NCI-H1417 treated with DMSO at 0.1 percent for 48 hours (cell line): ENCODE measurements around the gene PHKB.
"Not testable (repeated sequence)": the region's sequence is repeated elsewhere in the genome, so short reads cannot be mapped to it uniquely, and the experiment has no call there.

ENCODE experiments used
- DNase-seq: peaks from one replicate; lab custom pipeline; 2025; lab: John Stamatoyannopoulos, UW

The PHKB gene

DNA sequence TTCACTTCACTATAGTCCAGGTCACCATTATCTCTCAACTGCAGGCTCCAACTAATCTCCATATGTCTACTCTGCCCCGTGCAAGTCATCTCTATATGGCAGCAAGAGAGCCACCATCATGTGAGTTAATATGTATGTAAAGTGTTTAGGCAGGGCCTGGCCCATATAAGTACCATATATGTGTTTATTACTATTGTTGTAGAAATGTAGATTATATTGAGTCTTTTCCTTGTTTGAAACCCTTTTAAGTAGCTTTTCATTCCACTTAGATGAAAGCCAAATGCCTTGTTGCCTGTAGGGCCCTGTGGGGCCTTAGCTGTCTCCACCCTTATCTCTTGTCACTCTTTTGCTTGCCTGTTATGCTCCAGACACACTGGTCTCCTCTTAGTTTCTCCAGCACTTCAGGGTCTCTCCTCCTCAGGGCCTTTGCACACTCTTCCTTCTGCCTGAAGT is 164.0 kb downstream of the PHKB start:
- no peak for DNase-seq

DNA sequence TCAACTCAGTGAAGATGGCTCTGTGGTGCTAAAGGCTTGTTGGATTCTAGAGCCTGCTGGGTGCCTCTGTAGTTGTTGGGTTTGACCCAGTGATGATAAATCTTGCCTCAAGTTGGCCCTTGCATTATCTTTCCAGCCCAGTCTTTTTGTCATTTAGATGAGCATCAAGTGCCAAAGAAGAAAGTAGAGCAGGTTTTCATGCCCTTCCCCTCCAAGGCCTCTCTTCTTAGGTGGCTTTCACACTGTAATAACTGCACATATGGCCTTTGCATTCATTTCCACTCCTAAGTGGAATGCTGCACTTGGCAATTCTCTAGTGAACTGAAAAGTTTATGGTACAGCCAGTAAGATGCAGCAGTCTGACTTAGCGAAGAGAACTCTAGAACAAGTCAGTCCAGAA is 165.1 kb downstream of the PHKB start:
- DNase-seq, result no peak

DNA sequence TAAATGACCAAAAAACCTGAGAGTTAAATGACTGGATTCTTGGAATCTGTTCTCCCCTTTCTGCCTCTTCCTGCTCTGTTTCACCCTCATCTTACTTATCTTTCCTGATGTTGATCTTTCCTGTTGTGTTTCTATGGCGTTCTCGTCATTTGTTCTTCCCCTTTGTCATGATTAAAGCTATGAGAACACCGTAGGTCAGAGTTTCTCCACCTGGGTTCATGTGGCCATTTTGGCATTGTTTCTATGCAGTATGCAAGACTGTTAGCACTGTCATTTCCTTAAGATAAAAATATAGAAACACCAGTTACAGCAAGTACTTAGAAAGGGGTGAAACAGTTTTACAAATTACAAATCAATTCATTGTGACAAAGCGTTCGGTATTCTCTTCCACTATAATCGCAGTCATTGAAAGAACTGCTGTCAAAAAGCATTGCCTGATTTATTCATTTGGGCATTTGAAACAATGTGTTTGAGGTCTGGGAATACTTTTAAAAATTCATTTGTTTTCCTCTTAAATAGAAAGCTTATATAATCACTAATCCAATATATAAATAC is 166.0 kb downstream of the PHKB start:
- no peak for DNase-seq

DNA sequence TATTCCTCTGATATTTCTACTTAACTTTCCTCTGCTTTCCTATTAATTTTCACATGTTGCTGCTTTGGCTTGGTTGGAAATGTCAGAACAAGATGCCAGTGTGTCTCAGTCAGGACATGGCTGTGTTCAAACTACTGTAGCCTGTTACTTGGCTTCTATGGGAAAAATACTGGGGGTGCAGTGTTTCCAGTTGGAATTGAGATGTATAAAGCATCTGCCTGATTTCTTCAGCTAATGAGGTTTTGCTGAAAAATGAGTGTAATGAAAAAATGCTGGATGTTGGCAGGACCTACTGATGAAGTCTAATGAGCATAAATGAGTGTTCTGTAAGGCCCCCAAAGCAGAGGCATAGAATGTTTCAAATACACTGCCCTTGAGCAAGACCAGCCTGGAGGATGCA is 166.6 kb downstream of the PHKB start:
- DNase-seq, result no peak

DNA sequence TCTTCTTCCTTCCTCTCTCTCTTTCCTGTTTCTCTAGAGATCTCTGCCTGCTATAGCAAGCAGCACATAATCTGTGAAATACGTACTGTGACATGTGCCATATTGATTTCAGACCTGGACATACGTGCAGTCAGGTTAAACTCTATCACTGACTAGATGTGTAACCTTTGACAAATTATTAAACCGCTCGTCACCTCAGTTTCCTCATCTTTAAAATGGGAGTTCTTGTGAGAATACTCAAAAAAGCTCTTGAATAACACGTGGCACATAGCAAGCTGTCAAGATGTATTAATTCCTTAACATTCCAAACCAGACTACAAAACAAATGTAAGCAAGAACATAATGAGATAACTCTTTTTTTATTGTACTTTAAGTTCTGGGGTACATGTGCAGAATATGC is 170.0 kb downstream of the PHKB start:
- no peak for DNase-seq

DNA sequence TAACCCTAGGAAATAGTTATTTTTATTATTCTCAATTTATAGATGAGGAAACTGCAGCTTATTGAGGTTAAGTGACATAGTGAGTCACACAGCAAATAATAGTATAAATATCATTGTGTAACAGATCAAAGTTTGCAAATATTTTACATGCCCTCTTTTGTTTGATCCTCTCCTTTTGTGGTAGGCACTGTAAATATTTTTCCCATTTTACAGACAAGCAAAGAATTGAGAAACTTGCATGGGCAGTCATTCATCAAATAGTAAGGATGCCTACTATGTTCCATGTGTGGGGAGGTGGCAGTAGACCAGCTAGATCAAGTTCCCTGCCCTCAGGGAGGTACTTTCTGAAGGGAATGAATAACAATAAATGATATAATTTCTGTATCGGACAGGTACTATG is 173.0 kb downstream of the PHKB start:
- DNase-seq, result no peak

DNA sequence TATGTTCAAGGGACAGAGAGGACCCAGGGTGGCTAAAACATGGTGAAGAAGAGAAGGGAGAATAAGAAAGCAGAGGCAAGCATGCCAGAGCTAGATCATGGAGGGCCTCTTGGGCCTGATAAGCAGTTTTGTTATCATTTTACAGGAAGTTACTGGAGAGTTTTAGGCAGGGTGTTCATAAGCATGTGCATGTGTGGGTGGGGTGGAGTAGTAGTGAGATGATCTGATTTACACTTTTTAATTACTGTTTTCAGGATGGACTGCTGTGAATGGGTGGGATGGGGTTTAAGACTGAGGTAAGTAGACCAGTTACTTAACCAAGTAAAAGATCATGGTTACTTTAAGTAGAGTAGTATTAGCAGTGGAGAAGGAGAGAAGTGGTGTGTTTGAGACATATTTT is 173.6 kb downstream of the PHKB start:
- DNase-seq, result no peak

DNA sequence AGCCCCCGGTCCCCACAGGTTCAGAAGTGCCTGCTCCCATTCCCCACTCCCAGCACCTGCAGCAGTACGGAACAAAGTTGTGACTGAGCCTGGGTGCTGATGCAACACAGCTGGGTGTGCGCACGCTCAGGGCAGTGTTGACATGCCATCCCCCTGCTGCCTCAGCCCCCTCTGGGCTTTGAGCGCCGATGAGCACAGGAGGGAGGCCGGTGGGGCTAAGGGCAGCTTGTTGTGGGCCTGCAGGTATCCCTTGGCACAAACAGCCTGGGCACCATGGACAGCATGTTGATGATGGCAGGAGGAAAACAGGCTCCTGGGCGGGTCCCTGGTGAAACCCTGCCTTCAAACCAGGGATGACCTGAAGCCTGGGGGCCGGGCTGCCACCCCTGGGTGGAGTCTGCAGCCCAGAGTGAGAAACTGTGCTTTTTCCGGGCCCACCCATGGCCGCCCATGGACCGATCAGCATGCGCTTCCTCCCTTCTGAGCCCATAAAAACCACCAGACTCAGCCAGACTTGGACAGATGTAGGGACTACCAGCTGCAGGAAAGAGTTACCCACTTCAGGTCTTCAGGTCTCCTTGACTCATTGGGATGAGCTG is 175.5 kb downstream of the PHKB start:
- DNase-seq, result no peak

DNA sequence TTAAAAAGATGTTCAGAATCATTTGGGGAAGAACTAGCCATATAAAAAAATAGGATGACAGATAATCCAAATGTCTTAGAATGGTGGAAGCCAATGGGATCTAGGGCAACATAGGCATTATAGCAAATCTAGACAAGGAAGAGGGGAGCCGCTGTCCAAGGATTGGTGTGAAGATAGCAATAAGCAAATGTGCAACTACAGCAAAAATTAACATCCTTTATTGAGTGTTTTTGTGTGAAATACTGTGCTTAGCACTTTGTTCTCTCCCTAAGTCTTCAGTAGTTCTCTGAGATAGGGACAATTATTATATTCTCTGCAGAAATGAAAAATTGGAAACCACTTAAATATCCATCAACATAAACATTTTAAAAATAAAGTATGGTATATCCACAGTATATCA is 177.0 kb downstream of the PHKB start:
- no peak for DNase-seq

DNA sequence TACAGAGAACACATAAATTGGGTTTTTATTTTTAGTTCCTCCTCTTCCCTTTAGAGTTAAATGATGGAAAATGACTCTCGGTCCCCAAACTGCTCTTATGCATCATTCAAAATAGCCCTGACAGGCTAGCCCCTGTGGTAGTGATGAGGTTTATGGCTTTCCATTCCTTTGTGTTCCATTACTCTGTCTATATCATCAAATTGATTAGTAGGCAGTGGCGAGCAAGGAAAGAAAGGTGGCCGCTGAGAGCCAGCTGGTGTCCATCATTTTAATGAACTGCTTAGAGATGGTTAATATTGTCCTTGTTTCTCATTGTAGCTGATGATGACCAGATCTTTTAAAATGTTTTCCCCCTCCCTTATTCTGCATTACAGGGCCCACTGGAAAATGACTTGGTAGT is 179.5 kb downstream of the PHKB start:
- DNase-seq, result no peak

DNA sequence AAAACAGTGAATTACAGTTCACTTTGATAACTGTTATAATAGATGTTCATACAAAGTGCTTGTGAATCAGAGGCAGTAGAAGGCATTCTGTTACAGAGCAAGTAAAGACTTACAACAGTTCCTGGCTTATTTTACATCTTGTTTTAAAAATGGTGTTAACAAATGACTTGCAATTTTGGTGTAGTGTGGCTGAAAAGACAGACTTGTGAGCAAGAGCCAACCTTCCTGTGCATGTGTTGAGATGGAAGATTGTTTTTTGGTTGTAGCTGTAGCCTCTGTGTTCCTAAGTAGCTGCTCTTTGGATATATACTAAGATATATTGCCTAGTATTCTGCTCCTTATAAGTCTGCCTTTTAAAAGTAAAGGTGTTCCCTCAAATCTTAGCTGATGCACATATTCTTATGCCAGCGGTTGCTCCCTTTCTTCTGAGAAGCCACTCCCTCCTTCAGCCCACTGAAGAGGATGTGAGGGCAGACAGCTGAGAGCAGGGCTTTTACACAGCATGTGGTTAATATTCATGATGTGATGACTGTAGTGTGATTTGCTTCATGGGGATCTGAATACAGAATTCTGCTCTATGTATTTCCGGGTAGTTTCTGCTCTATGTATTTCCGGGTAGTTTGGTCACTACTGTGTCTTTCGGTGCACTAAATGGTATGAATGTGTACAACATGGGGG is 182.3 kb downstream of the PHKB start:
- DNase-seq, result no peak

DNA sequence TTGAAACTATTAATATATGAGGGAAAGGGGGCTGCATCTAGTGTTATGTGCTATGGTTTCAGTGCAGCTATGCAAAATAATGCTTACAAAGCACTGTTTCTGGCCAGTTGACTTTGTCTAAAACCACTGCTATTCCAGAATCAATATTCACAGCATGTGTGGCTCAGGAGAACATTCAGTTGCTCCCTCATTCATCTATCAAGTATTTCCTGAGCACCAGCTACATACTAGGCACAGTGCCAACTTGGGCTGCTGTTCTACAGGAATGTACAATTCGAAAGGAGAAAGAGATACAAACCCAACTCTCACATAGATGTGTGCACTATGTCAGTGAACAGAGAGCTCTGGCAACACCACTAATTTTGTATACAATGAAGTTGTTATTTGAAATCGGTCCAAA is 183.0 kb downstream of the PHKB start:
- no peak for DNase-seq

DNA sequence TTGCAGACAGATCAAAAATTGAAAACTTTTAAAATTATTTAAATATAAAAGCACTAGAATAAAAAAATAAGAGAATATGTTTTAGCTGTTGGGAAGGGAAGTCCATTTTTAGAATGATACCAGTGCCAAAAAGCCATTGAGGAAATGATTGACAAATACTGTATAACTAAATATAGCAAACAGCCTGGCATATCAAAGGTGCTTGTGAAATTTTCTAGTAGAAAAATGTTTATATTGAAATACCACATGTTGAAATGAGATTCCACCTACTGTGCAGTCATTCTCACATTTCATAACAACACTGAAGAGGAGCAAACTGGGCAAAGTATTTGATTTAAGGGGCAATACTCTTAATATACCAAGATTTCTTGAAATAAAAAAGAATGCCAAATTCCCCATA is 183.5 kb downstream of the PHKB start:
- DNase-seq, result no peak

DNA sequence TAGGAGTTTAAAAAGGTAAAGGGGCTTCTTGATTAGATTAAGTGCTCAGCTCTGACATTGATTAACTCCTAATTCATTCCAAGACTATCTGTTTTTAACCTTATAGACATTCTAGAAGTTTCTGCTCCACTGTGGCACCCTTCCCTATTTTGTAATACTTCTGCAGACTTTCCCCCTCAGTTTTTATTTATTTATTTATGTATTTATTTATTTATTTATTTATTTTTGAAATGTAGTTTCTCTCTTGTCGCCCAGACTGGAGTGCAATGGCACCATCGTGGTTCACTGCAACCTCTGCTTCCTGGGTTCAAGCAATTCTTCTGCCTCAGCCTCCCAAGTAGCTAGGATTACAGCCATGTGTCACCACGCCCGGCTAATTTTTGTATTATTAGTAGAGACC is 185.8 kb downstream of the PHKB start:
- no peak for DNase-seq

DNA sequence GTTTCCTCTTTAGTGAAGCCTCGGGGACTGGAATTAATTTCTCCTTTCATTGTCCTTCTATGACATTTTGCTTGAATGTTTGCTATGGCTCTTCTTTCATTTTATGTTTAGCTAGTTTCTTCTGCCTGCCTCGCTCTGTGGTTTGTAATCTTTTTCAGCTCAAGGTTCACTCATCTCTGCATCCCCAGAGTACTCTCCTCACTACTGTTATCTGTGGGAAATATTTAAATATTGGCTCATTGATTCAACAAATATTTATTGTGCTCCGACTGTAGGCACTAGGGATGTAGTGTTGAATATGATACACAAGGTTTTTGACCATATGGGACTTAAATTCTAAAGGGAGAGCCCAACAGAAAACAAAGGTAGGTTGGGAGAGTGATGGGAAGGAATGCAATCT is 195.9 kb downstream of the PHKB start:
- DNase-seq, result no peak

DNA sequence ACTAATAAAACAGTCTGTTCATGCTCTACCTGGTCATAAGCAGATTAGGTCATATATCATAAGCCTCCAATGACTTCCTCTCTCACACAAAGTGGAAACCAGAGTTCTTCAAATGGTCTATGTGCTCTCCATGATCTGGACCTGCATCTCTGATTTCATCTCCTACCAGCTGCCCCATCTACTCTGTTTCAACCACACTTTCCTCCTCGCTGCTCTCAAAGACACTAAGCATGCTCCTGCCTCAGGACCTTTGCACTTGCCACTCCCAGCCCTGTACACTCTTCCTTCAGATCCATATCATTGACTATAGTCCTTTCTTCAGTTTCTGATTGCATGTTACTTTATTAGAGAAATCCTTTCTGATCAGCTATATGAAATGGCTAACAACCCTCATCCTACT is 196.8 kb downstream of the PHKB start:
- no peak for DNase-seq

DNA sequence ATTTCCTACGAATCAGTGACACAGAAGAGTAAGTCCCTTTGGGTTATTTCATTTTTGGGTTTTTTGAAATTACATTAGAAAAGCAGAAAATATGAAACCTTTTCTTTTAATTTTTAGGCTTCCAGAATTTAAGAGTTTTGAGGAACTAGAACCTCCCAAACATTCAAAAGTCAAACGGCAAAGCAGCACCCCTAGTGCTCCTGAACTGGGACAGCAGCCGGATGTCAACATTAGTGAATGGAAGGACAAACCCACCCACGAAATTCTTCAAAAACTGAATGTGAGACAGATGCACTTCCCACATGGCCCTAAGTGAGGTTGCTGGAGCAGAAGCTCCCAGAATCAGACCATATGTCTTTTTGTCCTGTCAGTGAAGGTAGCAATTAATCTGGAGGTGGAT is 199.4 kb downstream of the PHKB start:
- no peak for DNase-seq

DNA sequence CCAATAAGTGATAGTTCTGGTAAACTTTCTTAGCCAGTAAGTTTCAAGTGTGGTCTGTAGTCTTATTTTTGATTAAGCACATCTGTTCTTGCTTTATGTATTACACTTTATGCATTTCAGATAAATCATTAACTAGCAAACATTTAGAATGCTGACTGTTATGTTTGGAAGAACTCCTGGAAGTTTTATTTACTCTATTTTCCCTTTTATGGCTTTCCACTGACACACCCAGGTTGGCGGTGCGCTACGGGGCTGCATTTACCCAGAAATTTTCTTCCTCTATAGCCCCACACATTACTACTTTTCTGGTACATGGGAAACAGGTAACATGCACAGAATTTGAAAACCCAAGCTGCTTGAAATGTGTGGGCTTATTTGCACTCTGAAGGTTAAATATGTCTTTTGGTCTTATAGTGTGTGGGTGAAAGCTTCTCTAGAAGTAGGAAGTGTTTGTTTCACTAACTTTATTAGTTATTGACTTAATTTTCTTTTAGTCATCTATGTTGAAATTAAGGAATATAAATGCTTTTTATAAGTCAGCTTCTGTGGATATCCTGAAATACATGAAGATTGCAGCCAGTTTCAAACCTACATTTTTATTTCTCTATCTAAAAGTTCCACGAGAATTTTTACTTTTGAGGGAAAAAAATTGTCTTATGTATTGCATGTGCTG is 203.7 kb downstream of the PHKB start:
- DNase-seq, result no peak

DNA sequence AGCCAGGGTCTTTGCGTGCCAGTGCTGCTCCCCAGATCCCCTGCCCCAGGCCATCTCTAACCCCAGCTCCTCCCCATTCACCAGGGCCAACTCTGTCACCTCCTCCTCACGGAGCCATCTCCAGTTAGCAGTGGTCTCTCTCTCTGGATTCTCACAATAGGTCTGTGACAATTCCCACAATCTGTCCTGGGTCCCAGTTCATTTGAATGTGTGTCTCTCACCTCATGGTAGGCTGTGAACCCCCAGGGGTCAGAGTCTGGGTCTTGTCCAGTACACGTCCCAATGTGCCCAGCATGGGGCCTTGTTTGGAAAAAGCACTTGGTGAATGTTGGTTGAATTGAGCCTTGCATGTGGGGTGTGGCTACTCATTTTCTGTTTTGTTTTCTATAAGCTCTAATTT is 205.3 kb downstream of the PHKB start:
- no peak for DNase-seq

DNA sequence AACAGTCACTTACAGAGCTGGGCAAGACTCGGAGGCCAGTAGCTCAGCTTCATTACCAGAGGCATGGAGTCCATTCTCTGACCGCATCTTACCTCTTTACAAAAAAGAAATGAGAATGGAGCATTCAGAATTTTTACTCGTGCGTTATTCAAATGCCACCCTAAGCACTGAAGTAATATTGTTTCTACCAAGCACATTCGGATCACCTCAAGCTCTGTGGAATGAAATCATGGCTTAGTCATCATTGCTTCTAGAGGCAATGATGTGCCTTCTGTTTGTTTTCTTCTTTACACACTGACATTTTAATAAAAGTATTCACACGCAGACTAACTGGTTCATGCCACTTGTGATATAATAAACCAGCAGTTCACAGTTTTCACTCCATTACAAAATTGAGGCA is 206.8 kb downstream of the PHKB start:
- no peak for DNase-seq

DNA sequence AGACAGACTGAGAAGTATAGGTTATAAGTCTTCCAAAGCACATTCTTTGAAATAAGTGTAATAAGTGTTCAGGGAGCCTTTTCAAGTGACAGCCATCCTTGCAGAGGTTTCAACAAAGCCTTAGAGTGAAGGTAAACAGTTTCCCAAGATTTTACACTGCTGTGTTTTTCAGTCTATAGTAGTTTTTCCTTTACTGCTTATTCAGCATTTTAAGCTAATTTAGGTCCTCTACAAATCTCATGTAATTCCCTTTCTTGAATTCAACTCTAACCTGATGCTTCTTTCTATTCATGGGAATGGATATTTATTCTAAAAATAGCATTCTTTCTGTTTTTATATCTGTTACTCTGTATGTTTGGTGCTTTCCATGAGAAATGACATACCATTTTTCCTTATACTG is 211.3 kb downstream of the PHKB start:
- DNase-seq, result no peak

DNA sequence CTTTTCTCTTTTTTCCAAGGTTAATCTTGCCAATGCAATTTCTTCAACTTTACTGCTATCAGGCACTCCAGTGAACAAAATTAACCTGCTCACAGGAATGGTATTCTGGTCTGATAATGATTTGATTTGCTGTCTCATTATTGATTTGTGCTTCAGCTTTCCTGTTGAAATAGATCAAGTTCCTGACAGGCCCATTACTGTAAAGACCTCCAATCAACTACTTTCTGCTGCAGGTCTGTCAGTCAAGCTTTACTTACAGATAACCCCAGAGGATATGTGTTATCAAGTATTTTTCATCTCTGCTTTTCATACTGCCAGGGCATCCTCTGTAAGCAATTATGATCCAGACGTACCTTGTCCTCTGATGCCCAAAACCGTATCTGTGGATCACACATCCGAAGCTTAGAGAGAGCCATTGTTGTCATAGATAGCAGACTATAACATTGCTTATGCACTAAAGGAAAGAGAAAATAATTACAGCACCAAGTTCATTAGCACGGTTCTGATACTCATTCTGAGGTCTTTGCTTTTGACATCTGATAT is 215.6 kb downstream of the PHKB start:
- no peak for DNase-seq

DNA sequence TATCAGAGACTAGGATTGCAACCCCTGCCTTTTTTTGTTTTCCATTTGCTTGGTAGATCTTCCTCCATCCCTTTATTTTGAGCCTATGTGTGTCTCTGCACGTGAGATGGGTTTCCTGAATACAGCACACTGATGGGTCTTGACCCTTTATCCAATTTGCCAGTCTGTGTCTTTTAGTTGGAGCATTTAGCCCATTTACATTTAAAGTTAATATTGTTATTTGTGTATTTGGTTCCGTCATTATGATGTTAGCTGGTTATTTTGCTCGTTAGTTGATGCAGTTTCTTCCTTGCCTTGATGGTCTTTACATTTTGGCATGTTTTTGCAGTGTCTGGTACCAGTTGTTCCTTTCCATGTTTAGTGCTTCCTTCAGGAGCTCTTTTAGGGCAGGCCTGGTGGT is 220.4 kb downstream of the PHKB start:
- DNase-seq, result not testable (repeated sequence)
